ENCODE data around the gene MEF2B.

MEF2B gene

GRCh38 chr19:19096641-19097627 is 73.1 kb downstream of the MEF2B start:
- DNase-seq: no peak

GRCh38 chr19:19095691-19096090 is 74.4 kb downstream of the MEF2B start:
- DNase-seq: no peak
